Central memory CD8-positive, alpha-beta T cell (primary cell): ENCODE results near the gene ATP6V1C2.

Experiments
- ATAC-seq: fragments of 150-1000 bp; cut with Tn5 transposase; replicated peaks from 2 replicates; pipeline ENCODE4 v1.10.0; 2022; ENCODE audit warnings: mild to moderate bottlenecking, moderate FRiP score, moderate number of reproducible peaks; ENCODE audit not compliant: poor library complexity, severe bottlenecking; ENCODE audit errors: extremely low read depth
- DNase-seq, 2 donors: peaks; one replicate each; pipeline ENCODE4 v3.0.0; 2021; ENCODE audit warnings: low spot score in 2 of 2
- H3K27ac Mint-ChIP-seq: one replicate; pipeline ENCODE4 v1.8.0; 2022; ENCODE audit warnings: low read depth, mild to moderate bottlenecking, moderate library complexity, mixed read lengths
- H3K27me3 Mint-ChIP-seq: one replicate; pipeline ENCODE4 v1.8.0; 2022; ENCODE audit warnings: mixed read lengths
- H3K36me3 Mint-ChIP-seq: one replicate; pipeline ENCODE4 v1.8.0; 2022; ENCODE audit warnings: mild to moderate bottlenecking, moderate library complexity, mixed read lengths; ENCODE audit not compliant: insufficient read depth
- H3K4me1 Mint-ChIP-seq: one replicate; pipeline ENCODE4 v1.8.0; 2022; ENCODE audit warnings: mixed read lengths
- H3K4me3 Mint-ChIP-seq: one replicate; pipeline ENCODE4 v1.8.0; 2022; ENCODE audit warnings: mild to moderate bottlenecking, moderate library complexity, mixed read lengths
- H3K9me3 Mint-ChIP-seq: one replicate; pipeline ENCODE4 v1.8.0; 2022; ENCODE audit warnings: mixed read lengths

ATP6V1C2 gene

GRCh38 chr2:10831400-10831985 is 110.1 kb downstream of the ATP6V1C2 start:
- Mint-ChIP-seq H3K9me3 (no peaks in the 10 kb centered on the region), H3K4me1 (peaks cover 5% of the 10 kb centered on the region), H3K27ac (no peak overlapping the region), H3K36me3 (peaks cover 1% of the 10 kb centered on the region), H3K27me3 (peaks cover 44% of the 10 kb centered on the region), H3K4me3 (no peak overlapping the region)
- DNase-seq (no peak), ATAC-seq (no peak)

GRCh38 chr2:10832203-10832936 is 110.9 kb downstream of the ATP6V1C2 start:
- Mint-ChIP-seq H3K27ac (no peak overlapping the region), H3K27me3 (peaks cover 40% of the 10 kb centered on the region), H3K9me3 (no peaks in the 10 kb centered on the region), H3K36me3 (peaks cover 1% of the 10 kb centered on the region), H3K4me1 (peaks cover 5% of the 10 kb centered on the region), H3K4me3 (no peak overlapping the region)
- peak; percentile 69 to 79 for DNase-seq
- peak; percentile 83 for ATAC-seq

DNA sequence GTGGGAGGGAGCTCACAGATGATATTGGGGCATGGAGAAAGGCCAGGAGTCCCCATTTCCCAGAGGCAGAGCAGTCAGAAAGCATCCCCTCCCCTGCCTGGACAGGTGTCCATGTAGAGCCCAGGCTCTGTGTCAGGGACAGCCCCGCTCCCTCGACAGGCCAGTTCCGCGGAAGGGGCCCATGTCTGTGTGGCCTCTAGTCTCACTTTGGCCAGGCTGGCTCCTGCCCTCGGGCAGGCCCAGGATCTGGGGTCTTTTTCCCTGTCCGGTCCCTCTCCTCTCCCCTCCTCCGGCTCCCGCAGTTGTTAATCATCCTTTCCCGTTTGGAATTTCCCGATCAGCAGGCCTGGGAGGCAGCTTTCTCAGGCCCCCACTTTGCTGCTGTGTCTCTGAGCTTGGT is 111.6 kb downstream of the ATP6V1C2 start:
- peaks cover 46% of the 10 kb centered on the region for H3K27me3 Mint-ChIP-seq
- H3K4me1 Mint-ChIP-seq: peaks cover 5% of the 10 kb centered on the region
- peaks cover 1% of the 10 kb centered on the region for H3K36me3 Mint-ChIP-seq
- ATAC-seq: no peak
- H3K4me3 Mint-ChIP-seq: no peak overlapping the region
- H3K9me3 Mint-ChIP-seq: no peaks in the 10 kb centered on the region
- DNase-seq: no peak
- no peak overlapping the region for H3K27ac Mint-ChIP-seq

DNA sequence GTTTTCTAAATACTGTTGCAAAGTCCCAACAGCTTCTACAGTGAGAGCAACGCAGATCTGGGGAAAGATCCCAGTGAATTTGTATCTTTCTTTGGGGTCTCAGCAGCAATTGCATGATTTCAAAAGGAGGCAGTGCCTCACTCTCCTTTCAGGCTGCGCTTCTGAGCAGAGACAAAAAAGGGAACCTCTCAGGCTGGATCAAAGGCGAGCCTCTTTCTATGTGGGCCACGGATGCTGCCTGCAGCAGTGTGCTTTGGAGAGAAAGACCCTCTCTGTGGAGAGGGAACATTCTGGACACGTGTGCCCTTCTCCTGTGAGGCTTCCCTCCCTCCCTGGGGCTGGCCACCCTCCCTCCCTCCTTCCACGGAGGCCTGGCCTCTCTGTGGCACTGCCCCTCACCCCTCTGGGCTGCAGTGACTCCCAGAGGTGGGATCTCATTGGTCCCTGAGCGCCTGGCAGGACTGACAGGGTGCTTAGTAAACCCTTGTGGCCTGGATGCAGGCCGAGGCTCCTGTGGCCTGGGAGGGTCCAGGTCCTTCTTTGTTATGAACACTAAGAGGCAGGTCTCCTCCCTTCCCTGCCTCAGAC is 112.7 kb downstream of the ATP6V1C2 start:
- no peak overlapping the region for H3K27ac Mint-ChIP-seq
- H3K9me3 Mint-ChIP-seq: no peaks in the 10 kb centered on the region
- no peak overlapping the region for H3K4me3 Mint-ChIP-seq
- H3K27me3 Mint-ChIP-seq: peaks cover 56% of the 10 kb centered on the region
- H3K36me3 Mint-ChIP-seq: peaks cover 1% of the 10 kb centered on the region
- H3K4me1 Mint-ChIP-seq: peaks cover 5% of the 10 kb centered on the region
- ATAC-seq (no peak), DNase-seq (no peak)
